HG02973 (cell line): ENCODE measurements around the gene KRABD2.
"Not testable (repeated sequence)": the region's sequence is repeated elsewhere in the genome, so short reads cannot be mapped to it uniquely, and the experiment has no call there.

Source experiments
- ATAC-seq: cut with Tn5 transposase; IDR thresholded peaks from one replicate; pipeline ENCODE4 v1.9.1; 2021; ENCODE audit warnings: moderate library complexity; ENCODE audit not compliant: unreplicated experiment

Gene KRABD2

GRCh38 chr17:8362651-8363332, 13.7 kb downstream of the KRABD2 start:
- no peak for ATAC-seq

GRCh38 chr17:8360751-8361150, 15.8 kb downstream of the KRABD2 start:
- no peak for ATAC-seq

GRCh38 chr17:8360260-8360659, 16.2 kb downstream of the KRABD2 start:
- ATAC-seq: no peak

- ATAC-seq: no peak
These were observed 16.7 kb downstream of the KRABD2 start for GRCh38 chr17:8359769-8360168.

- ATAC-seq: no peak
These were observed 18.6 kb downstream of the KRABD2 start for GRCh38 chr17:8357910-8358309.

- ATAC-seq: no peak
These were observed 22.3 kb downstream of the KRABD2 start for GRCh38 chr17:8354236-8354635.

- no peak for ATAC-seq
These were observed 22.8 kb downstream of the KRABD2 start for GRCh38 chr17:8353736-8354135.

GRCh38 chr17:8350339-8350738, 26.2 kb downstream of the KRABD2 start:
- ATAC-seq: no peak

GRCh38 chr17:8347001-8347400, 29.5 kb downstream of the KRABD2 start:
- not testable (repeated sequence) for ATAC-seq

- no peak for ATAC-seq
These were observed 30.4 kb downstream of the KRABD2 start for GRCh38 chr17:8345951-8346665.

- ATAC-seq: no peak
These were observed 31.3 kb downstream of the KRABD2 start for GRCh38 chr17:8345052-8345690.

- no peak for ATAC-seq
These were observed 35.0 kb downstream of the KRABD2 start for GRCh38 chr17:8341456-8341855.

- ATAC-seq: no peak
These were observed 37.0 kb downstream of the KRABD2 start, which contains the start of gene ODF4 for GRCh38 chr17:8339540-8339939. Gene ODF4 (plus strand): TSS chr17:8339840. CDS start chr17:8340052, 212 bp downstream.

- ATAC-seq: no peak
These were observed 37.8 kb downstream of the KRABD2 start for GRCh38 chr17:8338753-8339140.

GRCh38 chr17:8337802-8338752, 38.4 kb downstream of the KRABD2 start:
- no peak for ATAC-seq

- no peak for ATAC-seq
These were observed 43.2 kb downstream of the KRABD2 start for GRCh38 chr17:8333281-8333680.

GRCh38 chr17:8332688-8333087, 43.8 kb downstream of the KRABD2 start:
- no peak for ATAC-seq

- no peak for ATAC-seq
These were observed 44.4 kb downstream of the KRABD2 start for GRCh38 chr17:8332128-8332527.

- ATAC-seq: no peak
These were observed 49.2 kb downstream of the KRABD2 start for GRCh38 chr17:8327303-8327649.
